GDM1 (cell line): ENCODE results near the gene NCK1.

Source experiments
- DNase-seq: peaks from one replicate; lab custom pipeline; 2025; lab: John Stamatoyannopoulos, UW

NCK1 gene

DNA sequence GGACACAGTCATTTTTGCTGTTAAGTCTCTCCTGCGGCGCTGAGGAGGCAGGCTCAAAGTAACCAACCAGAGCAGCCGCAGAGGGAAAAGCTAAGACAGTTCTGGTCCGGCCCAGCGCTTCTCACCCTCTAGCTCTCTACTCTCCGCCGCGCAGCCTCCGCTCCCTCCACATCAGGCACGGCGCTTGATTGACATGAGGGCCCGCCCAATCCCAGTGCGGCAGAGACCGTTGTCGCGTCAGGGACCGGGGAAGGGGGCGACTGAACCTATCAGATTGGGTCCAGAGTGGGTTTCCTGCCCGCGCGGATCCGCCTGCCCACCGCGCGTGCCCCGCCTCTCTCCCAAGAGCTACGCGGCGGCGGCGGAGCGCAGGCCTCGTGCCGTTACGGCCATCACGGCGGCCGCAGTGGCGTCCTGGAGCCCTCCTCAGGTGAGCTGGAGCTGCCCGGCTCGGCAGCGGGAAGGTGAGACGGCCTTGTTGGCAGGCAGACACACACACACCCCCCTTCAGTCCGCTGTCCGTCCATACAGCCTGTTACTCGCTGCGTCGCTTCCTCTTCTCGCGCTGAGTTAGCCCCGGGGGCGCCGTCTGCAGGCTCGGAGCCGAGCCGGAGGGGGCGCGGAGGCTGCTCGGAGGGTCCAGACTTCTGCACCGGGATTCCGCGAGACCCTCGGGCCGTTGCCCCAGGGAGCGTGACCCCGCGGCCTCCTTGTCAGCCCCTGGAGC lies at the start of gene NCK1:
Gene NCK1 (plus strand): TSS at position 319 of the 727 bp plus-strand sequence. CDS start 65,794 bp downstream, outside the sequence.
- peak; percentile 97 for DNase-seq

DNA sequence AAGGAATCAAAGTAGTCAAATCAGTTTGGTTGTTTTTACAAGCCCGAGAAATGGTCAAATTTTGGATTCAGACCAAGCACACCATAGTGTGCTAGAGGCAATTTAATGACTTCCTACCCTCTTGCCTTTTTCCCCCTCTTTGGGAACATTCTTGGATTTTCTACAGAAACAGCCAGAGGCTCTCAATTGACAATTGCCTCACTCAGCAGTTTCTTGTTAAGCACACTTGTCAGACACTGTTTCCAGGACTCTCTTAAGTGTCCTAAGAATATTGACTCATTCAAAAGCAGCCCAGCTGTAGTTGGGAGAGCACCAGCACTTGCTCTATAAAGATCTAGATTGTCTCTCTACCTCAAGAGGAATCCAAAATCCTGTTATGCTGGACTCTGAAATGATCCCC lies 44.6 kb upstream of the NCK1 start:
- DNase-seq: no peak

DNA sequence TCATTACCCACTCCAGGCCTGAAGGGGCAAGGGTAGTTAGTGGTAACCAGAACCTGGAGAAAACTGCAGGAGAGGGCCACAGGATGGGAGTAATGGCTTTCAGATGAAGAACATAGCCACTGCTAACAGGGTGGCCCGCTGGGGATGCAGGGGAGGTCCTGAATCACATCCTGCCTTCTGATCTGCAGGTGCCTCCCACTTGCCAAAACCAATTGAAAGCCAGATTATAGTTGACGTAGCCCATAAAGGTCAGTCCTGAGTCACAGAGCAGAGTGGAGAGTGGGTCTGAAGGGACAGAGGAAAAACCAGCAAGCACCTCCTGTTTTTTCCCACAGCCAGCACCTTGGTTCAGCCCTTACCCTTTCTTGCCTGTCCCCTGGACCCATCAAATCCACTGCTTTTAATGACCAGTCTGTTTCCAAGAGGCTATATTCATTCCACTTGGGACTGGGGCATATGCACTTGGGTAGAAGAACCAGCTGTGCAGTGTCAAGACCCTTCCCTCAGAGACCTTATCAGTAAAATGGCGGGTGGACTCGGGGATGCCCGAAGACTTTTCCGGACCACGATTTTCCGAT lies 43.7 kb upstream of the NCK1 start:
- no peak for DNase-seq

DNA sequence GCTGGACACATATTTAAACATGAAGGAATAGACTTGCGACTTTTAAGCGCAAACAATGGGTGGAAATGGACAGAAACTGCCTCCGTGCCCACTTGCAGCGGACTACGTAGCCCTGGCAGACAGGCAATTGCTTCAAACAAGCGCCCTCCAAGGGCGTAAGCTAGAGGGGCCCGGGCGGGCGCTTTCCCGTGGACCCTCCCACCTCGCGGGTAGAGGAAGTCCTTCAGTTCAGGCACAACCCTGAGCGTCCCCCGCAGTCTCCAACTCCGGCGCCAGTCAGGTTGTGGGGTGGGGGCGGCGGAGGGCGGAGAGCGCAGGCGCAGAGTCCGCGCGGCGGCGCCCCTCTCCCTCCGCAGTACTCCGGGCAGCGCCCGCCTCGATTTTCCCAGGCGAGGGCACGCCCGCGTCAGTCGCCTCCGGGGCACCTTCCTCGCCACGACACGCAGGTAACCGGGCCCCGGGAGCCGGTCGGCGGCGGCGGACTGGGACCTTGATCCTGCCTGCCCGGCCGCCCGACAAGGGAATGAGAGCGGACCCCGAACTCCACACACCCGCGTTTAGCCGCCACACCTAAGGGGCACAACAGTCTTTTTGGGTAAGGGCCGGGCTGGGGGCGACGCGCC lies 43.1 kb upstream of the NCK1 start, which contains the start of gene SLC35G2:
Gene SLC35G2 (plus strand): TSS at position 358 of the 623 bp plus-strand sequence. CDS start 35,335 bp downstream, outside the sequence.
- DNase-seq: peak; percentile 56

- no peak for DNase-seq
Observed at GRCh38 chr3:136819392-136819730, 42.6 kb upstream of the NCK1 start.

- no peak for DNase-seq
Observed at GRCh38 chr3:136819731-136820679, 42.0 kb upstream of the NCK1 start.

DNA sequence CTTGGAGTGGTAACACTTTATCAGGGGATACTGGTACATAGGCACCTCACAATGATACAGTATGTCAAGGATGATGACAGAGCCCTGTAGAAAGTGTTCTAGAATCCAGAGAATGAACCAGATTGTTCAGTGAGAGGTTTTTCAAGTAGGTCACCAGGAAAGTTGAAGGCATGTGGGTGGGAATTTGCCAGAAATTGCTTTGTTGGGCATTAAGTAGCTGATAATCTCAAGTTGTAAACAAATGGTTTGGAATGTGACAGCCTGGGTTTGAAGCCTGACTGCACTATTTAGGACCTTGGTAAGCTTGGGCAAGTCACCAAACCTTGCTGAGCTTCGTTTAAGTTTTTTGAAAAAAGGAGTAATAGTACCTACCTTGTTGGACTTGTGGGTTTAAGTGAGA lies 30.5 kb upstream of the NCK1 start:
- DNase-seq: no peak

DNA sequence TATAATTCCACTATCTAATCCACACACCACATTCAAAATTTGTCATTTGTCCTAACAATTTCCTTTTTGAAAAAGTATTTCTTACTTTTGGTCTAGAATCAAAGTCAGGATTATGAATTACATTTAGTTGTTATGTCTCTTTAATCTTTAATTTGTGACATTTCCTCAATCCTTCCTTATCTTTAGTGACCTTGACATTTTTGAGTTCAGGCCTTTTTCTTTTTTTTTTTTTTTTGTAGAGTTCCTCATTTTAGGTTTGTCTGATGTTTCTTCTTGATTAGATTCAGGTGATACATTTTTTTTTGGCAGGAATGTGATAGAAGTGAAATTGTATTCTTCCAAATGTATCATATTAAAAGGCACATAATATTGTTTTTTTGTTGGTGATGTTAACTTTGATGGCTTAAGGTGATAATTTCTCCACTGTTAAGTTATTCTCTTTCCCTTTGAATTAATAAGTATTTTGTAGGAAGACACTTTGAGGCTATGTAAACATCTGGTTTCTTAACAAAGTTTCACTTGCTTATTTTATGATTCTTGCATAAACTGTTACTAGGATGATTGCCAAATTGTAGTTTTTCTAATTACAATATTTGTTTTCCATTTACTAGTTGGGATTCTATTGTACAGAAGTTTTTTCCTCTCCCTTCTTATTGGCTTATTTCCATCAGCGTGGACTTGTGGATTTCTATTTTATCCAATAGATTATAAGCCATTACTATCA lies 26.8 kb upstream of the NCK1 start:
- no peak for DNase-seq

DNA sequence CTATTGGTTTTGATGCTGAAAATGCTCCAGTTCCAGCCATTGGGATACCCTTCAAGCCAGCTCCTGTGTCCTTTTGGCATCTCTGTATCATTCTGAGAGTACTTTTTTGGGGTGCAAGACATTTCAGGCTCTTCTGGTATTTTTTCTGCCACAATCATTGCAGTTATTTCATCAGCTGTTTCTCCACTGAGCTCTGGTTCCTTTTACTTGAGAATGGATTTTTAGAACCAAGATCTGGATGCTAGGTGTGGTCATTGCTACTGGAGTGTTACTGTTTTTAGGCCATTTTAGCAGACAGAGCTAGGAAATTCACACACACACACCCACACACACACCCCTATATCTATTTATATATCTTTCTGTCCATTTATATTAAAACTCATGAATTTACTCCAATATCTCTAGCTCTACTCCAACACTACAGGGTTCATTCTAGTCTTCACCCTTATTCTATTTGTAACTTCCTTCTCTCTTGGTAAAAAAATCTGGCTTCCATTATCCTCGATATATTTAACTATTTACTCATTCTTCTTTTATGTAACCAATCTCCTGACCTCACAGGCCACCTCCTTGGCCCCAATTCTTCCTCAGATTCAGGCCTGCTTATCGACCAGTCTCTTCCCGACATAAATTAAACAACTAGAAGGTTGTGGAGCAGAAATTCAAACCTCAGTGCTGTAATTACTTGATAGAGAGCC lies 26.0 kb upstream of the NCK1 start:
- DNase-seq: no peak

- no peak for DNase-seq
Observed at GRCh38 chr3:136836511-136837156, 25.4 kb upstream of the NCK1 start.

GRCh38 chr3:136838641-136839555 lies 23.1 kb upstream of the NCK1 start:
- peak; percentile 60 for DNase-seq

- no peak for DNase-seq
Observed at GRCh38 chr3:136839556-136839931, 22.5 kb upstream of the NCK1 start.

GRCh38 chr3:136840252-136840651 lies 21.8 kb upstream of the NCK1 start:
- DNase-seq: no peak

- DNase-seq: no peak
Observed at GRCh38 chr3:136842294-136842693, 19.7 kb upstream of the NCK1 start.

GRCh38 chr3:136844724-136845123 lies 17.3 kb upstream of the NCK1 start:
- no peak for DNase-seq

DNA sequence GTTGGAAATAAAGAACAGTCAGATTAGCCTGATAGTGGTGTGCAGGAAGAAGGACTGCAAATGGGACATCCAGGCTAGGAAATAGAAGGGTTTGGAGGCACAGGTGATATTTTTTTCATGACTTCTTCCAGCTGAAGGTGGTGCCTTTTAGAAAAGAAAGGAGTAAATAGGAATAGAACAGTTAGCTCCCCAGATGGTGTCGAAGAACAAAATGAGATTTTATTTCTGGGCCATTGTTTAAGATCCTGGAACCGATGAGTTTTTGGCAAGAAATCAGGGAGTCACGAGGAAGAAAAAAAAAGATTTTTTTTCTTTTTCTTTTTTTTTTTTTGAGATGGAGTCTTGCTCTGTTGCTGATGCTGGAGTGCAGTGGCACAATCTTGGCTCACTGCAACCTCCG lies 9.8 kb upstream of the NCK1 start:
- DNase-seq: no peak

- no peak for DNase-seq
Observed at GRCh38 chr3:136856665-136857064, 5.3 kb upstream of the NCK1 start.

GRCh38 chr3:136858381-136858780 lies 3.6 kb upstream of the NCK1 start:
- peak; percentile 69 for DNase-seq

DNA sequence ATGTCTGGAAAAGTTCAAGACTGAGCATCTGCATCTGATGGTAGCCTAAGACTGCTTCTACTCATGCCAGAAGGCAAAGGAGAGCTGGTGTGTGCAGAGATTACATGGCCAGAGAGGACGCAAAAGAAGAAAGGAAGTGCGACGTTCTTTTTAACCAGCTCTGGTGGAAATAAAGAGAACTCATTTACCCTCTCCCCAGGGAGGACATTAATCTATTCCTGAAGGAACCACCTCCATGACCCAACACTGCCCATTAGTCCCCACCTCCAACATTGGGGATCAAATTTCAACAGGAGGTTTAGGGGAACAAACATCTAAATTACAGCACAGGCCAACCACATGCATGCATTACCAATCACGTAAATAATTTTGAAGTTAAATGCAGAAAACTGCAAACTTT lies 1.5 kb upstream of the NCK1 start:
- DNase-seq: no peak
